GM19452 (cell line): ENCODE measurements around the gene TRPV2.

ENCODE experiments used
- ATAC-seq: cut with Tn5 transposase; IDR thresholded peaks from one replicate; pipeline ENCODE4 v1.9.1; 2021; ENCODE audit not compliant: unreplicated experiment

TRPV2 gene

DNA sequence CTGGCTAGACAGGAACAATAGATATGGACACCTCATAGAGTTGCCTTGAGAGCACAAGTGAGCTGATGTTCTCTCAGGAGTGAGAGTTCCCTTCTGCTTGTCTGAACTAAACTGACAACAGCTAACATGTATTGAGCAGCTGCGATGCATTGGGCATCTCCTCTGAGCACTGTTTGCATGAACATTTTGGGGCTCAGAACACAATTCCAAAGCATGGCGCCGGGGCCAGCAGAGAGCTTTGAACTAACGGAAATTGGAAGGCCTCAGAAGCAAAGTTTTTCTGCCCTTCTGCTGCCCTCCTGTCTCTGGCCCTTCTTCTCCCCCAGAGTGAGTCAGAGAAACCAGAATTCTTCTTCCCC lies 38.1 kb downstream of the TRPV2 start:
- ATAC-seq, result no peak

DNA sequence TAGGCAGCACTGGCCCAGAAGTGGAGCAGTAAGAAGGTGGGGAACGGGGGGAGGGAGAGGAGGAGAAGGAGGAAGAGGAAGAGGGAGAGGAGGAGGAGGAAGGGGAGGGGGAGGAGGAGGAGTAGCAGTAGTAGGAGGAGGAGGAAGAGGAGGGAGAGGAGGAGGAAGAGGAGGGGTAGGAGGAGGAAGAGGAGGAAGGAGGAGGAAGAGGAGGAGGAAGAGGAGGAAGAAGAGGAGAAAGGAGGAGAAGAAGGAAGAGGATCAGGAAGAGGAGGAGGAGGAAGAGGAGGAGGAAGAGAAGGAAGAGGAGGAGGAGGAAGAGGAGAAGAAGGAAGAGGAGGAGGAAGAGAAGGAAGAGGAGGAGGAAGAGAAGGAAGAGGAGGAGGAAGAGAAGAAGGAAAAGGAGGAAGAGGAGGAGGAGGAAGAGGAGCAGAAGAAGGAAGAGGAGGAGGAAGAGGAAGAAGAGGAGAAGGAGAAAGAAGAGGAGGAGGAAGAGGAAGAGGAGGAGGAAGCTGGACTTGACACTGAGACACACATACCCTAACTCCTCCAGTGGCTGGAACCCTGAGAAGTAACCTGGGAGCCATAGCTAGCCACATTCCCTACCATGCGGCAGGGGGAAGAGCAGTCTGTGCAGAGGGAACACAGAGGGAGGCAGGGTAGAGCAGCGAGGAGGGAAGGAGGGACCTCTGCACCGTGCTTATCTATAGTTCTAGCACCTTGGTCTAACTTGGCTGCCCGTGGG lies 40.8 kb downstream of the TRPV2 start:
- no peak for ATAC-seq

DNA sequence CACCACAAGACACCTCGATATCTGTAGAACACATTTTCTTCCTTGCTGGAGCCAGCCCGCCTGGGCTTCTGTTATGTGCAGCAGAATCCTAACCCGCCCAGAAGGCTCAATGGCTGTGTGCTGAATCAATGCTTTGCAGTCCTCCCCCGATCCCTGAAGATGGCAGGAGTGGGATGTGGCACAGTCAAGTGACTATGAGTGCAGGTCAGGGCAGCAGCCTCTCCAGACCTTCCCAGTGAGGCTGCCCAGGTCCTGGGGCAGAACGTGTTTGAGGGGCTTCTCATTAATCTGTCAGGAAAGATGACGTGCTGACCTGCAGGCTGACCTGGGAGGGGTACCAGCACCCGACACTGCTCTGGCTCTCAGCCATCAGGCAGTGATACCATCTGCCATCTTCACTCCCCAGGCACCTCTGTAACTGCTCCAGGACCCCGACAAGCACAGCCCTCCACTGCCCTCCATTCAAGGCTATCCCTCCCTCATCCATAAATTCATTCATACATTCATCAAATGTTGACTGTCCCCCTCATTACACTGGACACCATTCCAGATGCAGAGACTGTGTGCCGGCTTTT lies 41.5 kb downstream of the TRPV2 start:
- no peak for ATAC-seq

DNA sequence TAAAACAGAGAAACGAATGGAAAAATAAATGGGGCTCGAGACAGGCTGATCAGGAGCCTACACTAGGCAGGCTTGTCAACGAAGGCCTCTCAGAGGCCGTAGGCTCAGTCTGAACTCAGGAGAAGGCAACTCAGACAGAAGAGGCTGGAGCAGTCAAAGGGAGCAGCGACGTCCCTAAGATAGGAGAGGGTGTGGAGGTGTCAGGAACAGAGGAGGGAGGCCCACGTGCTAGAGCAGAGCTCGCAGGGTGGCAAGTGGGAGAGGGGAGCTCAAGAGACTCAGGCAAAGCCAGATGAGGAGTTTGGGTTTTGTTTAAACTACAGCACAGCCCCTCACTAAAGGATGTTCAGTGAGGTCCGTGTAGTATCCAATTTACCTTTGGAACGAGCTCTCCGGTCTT lies 43.9 kb downstream of the TRPV2 start:
- no peak for ATAC-seq

DNA sequence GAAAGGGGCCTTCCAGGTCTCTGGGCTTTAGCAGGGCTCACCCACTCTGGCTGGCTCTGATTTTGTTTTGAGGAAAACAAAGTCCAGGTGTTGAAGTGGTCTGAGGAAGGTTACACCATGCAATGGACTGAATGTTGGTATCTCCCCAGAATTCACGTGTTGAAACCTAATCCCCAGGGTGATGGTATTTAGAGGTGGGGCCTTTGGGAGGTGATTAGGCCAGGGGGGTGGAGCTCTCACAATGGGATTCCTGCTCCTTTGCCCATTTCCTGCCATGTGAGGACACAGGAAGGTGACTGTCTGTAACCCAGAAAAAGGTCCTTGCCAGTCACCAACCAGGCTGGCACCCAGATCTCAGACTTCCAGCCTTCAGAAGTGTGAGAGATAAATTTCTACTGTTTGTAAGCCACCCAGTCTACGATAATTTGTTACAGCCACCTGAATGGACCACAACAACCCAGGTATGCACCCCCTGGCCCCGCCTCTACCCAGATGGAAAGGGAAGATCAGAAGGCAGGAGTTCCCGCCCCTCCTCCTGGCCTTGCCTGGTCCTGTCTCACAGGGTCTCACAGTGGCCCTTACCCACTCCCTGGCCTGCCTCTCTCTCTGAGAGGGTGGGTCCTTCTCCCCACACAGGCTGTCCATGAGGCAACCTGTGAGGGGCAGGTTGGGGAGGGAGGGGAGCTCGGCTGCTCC lies 44.6 kb downstream of the TRPV2 start:
- ATAC-seq, result no peak

DNA sequence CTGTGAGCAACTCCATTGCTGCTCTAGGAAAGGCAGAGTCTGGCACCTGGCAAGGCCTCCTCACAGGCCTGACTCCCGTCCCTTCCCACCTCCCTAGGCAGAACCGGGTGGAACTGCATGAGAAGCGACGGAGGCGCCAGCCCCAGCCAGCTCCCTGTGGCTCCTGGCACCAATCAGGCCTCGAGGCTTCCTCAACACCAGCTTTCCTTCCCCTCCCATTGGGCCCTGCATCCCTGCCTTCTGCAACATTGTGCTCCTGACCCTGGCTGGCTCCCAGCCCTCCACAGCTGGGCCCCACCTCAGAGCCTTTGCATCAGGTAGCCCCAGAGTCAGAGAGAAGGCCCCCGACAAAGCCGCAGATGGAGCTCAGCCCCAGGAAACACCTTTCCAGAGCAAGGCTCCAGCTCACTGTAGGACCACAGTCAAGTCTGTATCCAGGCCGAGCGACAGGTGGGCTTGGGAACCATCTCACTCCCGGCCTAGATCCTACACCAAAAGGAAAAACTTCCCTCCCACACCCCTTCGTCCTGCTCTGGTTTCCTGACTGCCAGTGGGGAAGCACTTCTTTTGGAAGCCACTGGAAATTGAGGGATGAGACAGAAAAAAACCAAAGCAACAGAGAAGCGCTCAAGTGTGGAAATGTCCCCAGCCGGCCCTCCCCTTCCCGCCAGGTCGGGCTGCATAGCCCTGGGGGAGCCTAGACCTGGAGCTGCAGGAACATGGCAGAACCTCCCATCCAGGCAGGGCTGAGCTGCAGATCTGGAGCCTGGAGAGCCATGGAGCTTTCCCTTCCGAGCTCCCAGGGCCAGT lies 45.6 kb downstream of the TRPV2 start:
- ATAC-seq, result no peak

DNA sequence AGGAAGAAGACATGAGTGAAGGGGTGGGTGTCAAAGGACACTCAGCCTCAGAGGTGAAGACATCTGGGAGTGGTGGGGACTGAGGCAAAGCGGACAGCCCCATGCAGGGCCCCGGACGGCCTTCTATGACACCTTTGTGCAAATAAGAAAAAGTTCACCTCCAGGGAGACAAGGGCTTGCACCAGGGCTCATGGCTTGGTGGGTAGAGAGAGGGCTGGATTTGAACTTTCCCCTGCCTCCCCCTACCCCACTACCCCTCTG lies 46.2 kb downstream of the TRPV2 start:
- ATAC-seq, result no peak

DNA sequence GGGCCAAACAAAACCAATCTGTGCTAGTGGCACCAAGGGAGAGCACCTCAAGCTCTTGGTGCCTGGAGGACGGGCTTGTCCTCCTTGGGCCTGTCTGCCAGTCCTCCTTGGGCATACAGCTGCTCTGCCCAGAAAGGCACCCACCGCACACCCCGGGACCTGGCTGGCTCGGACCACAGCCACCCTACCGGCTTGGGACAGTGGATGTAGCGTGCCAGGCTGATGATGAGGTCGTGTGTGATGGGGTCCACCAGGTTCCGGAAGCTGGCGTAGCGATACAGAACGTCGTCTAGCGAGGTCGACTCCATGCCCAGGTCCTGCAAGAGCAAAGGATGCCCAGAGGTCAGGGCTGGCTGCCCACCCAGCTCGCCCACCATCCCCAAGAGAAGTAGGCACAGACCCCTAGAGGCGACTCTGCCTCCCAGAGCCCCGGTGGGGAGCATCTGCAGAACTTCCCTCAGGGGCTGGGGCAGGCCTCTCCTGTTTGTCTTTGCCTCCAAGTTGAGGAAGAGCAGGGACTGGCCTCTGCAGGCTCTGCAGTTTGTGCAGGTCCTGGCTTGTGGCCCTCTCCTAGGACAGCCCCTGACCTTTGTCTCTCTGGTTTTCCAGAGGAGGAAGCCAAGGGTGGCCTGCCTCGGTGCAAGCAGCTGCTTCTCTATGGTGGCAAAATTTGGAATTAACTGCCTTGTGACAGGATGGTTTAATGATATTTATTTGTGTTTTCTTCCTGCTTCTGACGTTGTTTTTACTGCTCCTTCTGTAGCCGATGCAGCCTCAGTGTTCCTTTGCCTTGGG lies 46.9 kb downstream of the TRPV2 start:
- no peak for ATAC-seq

DNA sequence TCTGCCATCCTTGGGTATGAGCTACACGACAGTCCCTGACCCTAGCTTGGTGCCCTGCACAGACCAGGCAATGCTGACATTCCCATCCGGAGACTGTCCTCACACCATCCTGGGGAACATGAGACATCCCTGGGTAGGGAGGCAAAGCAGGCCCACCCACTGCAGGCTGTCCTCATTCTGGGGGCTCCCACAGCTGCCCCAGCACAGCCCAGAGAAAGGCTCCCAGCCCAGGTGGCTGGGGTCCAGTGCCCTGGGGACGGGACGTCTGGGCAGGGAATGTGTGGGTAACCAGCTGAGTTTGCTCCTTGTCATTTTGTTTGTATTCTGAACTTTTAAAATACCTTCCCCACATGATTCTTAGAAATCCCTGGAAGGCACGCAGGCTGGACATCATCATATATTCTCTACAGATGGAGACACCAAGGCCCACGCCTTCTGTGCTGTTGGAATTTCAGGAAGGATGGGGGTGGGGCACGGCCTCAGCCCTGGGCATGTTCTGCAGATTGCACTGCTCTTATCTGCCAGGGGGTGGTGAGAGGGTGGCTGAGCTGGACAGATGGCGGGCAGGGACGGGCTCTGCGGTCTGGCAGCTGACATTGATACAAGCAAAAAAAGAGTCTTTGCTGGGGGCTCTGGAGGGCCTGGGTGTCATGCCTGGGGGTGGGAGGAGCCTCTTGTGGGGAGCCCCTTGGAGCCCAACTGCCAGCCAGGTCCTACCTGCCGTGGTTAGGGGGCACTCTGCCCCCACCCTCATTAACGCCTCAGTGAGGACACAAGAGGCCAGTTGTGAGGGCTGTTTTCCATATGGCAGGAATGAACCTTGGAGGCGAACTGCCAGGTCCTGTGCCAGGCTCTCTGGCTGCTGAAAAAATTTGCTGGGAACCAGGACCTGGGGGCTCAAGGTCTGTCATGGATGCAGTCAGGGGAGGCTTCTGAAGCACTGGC lies 48.3 kb downstream of the TRPV2 start:
- no peak for ATAC-seq

DNA sequence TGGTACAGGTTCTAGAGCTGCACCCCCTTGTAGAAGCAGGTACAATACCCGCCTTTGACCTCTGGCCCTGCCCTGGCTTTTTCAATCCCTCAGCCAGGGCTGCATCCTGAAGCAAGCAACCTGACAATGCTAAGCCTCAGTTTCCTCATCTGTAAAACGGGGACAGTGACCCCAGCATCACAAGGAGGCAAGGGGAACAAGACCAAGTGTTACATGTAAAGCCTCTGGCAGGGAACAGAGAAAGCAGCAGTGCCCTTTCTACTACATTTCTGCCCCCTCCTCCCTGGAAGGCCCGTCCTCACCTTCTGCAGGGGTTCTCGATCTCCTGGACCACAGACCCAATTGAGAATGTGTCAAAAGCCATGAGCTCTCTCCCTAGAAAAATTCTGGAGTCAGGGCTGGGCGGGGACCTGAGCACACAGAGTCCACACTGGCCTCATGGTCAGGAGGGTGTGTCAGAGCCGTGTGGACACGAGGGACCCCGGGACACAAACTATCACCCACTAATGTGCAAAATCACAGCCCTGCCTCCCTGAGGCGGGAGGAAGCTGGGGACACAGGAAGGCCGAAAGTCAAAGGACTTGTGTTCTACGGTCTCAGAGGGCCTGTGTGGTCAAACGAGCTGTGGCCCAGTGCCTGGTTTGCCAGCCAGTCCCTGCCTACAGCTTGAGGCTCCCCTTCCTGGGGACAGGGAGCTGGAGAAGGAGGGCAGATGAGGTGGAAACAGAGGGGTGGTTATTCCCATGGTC lies 49.1 kb downstream of the TRPV2 start:
- ATAC-seq, result no peak

DNA sequence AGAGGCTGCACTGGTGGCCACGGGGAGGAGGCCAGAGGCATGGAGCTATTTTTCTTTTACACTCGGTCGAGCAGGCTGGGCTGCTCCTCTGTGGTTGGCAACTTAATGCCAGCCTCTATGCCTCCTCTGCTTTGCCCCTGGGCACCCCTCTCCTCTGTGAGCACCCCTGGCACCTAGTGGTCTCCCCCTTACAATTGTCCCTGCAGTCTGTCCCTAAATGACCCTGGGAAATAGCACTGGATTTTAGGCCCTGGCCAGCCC lies 49.6 kb downstream of the TRPV2 start:
- ATAC-seq, result no peak

DNA sequence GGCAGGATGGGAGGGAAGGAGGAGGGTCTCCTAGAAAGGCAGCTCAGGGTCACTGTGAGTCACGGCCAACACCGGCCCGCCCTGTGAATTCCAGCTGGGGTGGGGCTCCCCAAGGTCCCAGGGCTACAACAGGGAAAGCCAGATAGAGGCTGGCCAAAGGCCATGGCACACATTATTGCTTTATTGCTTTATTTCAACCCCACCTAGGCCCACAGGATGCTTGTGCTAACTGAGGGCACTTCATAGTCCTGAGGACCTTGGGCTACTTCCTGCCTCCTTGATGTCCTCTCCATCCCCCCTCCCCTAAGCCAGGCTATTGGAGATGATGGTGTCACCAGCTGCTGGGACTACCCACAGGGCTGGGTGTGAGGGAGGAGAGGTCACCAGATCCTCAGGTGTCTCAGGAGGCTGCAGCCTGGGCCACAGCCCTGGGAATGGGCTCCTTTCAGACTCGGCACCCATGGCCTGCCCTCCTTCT lies 50.5 kb downstream of the TRPV2 start:
- no peak for ATAC-seq

DNA sequence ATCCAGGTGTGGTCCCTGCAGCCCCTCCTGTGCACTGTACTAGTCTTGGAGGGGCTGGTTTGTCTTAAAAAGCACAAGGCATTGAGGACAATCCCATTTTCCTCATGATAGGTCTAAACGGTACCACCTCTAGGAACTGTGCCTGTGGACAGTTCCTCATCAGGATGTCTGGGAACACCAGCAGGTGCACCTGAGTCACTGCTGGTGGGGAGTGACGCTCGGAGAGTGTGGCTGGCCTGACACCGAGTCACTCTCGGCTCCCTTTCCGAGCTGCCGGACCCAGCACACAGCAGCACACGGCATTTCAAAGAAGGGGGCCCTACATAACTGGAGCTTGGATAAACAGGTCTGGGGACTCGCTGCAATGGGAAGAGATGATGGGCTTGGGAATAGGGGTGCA lies 51.0 kb downstream of the TRPV2 start:
- no peak for ATAC-seq

DNA sequence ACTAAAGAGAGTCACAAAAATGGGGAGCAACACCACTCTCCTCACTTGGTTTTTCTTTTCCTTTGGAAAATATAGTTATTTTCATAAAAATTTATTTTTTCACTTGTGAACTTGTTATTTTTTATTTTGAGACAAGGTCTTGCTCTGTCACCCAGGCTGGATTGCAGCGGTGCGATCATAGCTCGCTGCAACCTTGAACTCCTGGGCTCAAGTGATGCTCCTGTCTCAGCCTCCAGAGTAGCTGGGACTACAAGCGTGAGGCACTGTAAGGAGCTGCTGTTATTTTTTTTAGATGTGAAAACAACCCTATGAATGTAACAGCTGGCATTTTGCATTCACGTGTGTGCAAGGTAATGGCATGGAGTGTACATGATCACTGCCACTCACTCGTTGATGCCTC lies 51.7 kb downstream of the TRPV2 start:
- no peak for ATAC-seq

DNA sequence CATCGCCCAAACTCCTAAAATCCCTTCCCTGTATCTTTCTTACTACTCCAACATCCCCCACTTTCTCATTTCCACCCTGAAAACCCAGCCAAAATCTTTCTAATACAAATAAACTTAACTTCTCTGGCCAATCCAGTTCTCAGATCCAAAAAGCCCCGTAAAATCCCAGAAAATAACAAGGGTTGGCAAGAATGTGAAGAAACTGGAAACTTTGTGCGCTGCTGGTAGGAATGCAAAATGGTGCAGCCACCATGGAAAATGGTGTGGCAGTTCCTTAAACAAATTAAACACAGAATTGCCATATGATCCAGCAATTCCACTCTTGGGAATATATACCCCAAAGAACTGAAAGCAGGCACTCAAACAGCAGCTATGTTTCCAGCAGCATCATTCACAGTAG lies 52.5 kb downstream of the TRPV2 start:
- no peak for ATAC-seq

DNA sequence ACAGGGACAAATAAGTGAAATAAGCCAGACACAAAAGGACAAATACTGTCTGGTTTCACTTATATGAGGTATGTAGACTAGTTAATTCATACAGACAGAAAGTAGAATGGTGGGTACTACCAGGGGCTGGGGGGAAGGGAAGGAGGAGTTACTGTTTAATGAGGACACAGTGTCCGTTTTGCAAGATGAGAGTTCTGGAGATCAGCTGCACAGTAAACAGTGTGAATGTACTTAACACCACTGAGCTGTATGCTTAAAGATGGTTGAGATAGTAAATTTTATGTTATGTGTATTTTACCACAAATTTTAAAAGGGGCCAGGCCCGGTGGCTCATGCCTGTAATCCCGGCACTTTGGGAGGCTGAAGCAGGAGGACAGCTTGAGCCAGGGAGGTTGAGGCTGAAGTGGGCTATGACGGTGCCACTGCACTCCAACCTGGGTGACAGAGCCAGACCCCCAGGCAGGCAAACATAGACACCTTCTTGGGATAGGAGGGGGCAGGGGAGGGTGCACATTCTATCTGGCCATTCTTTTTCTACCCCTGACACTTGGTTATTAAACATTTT lies 53.1 kb downstream of the TRPV2 start:
- no peak for ATAC-seq

DNA sequence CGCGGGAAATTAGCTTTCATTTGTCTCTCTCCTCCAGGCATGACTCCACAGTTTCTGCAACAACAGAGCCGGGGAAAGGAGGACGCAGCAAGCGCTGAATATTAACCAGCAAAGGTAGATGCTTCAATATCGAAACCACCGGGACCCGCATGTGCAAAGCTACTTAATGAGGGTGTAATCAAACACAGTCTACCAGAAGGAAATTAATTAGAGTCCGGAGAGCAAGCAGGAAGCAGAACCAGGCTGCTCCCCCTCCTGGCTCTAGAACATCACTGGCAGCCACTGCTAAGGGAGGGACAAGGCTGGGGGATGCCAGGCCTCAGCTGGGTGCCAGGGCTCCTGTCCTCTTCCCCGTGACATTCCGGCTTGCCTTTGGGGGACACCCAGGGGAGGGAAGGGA lies 54.9 kb downstream of the TRPV2 start:
- ATAC-seq, result no peak

DNA sequence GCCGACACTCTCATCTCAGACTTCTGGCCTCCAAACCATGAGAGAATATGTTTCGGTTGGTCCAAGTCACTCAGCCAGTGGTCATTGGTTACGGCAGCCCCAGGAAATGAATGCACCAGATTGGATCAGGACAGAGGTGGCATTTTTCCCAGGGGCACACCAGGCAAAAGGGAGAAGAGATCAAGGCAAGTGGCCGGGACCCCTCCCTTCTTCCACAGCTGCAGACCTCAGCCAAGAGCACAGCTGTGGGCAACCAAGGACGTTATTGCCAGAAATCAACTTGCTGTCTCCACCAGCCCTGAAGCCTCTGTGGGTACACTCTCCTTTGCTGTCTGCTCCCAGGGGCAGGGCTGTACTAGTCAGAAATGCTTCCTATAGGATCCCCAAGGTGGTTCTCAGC lies 55.9 kb downstream of the TRPV2 start:
- ATAC-seq, result no peak

DNA sequence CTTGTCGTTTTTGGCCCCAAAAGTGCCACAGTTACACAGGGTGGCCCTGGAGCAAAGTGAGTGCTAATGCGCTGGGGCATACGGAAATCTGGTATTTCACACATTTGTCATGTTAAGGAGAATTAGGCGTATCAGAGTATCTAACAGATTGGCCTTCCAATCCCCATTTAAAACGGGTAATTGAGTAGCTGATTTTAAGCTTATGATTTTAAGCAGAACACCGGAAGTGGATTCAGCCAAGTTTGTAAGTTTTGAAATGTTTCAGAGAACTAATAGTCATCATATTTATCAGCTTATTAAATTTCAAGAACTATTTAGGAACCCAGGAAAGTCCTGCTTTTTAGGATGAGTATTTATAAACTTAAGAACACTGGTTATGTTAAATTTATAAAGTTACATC lies 57.2 kb downstream of the TRPV2 start:
- no peak for ATAC-seq
